GM10847 (cell line): Measurements from ENCODE around the gene SERINC2.

Experiments used
- POLR2A ChIP-seq: IDR thresholded peaks from 2 replicates; pipeline ENCODE4 v1.6.1; 2011; ENCODE audit not compliant: insufficient read length; ENCODE audit errors: extremely low read depth

SERINC2 gene

DNA sequence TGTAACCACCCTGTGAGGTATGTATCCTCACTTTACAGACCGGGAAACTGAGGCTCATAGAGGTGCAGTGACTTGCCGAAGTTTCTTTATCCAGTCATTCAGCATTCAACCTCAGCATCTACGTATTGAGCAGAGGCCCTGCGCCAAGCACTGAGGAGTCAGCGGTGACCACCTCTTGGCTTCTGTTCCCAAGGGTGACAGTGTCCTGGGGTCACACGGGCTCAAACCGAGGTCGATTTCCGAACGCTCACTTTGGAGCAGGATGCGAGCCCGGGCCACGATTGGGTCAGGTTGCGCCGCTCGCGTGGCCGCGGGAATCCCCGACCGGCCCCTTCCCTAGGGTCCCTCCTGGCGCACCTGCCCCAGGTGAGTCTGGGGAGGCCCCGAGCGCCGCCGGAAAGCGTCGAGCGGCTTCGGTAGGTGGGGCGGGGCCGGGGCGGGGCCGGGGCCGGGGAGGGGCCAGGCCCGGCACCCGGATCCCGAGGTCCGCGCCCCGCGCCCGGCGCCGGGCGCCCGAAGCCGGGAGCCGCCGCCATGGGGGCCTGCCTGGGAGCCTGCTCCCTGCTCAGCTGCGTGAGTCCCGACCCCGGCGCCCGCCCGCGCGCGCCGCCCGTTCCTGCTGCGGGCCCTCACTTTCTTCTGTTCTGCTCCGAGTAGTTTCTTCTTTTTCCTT, at the start of gene SERINC2:
Gene SERINC2 (plus strand): TSS at position 482 of the 673 bp plus-strand sequence. CDS start 53 bp downstream, at position 535.
- TF ChIP-seq POLR2A: no peak

DNA sequence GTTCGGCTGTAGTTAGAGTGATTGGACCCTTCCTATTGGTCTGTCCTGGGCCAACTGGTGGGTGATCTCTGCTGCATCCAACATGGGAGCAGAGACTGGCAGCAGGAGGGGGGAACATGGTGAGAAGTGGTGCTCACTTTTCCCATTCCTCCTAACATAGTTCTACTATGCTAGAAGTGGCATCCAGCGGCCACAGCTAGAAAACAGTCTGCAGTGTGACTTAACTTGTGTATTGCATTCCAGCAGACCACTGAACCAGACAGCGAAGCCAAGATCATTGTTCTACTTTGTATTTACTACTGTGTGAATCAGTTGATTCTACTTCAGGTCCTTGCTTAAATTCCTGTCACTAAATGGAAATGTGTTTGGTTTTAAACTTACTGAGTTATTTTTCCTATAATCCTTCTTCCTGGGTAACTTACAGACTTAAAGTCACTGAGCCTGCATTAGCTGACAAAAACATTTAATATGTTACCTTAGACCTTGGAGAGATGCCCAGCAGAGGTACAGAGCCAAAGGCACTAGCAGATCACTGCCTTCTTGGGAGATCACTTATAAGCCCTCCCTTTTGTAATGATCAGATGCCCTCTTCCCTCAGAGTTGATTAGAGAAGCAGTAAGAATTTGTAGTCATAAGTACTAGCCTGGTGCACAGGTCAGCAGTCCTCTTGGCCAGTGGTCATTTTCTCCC, 48.3 kb upstream of the SERINC2 start:
- TF ChIP-seq POLR2A: no peak

DNA sequence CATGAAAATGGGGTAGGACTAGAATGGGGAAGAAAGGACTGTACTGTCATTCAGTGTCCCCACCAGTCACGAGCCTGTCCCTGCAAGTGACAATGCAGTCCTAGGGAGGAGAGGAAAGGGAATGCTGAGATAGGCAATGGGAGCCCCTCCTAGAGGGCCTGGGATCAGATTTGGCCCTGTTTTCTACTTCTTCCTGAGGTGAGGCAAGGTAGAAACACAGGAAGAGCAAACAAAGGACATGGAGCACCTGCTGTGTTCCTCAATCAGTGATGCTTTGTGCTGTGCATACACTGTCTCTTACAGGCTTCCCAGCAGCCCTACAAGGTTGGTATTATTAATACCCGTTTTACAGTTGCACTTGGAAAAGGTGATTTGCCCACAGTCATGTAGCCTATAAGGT, 46.2 kb upstream of the SERINC2 start:
- no peak for TF ChIP-seq POLR2A

DNA sequence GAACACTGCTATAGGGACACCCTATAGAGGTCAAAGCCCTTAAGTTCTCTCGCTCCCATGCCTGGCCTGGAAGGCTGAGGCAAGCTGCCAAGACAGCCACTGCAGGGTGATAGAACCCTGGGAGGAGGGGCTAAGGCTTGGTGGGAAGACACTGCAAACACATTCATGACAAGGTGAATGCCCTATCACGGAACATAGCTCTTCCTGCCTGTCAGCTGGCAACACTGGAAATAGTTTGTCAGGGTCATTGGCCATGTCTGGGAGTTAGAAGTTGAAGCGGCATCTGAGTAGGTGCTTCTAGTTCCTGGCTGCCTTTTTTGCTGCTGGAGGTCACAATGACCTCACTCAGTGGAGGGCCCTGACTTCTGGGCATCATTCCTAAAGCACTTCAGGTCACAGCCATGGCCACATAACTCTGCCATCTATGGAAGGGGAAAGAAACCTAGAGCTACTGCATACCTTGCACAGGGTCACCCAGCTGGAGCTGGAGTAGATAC, 44.4 kb upstream of the SERINC2 start:
- TF ChIP-seq POLR2A: no peak

DNA sequence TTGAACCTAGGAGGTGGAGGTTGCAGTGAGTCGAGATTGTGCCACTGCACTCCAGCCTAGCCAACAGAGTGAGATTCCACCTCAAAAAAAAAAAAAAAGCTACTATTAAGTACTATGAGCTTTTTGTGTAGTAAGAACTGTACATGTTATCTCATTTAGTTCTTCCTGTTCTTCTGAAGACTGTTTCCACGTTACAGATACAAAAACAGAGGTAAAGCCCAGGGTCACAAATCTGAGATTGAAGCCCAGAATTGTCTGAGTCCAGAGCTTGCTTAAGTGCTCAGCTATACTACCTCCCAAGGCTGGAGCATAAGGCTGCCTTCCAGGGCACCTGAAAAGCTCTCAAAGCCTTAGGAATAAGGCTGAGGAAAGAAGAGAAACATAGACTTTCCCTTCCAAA, 43.0 kb upstream of the SERINC2 start:
- no peak for TF ChIP-seq POLR2A

DNA sequence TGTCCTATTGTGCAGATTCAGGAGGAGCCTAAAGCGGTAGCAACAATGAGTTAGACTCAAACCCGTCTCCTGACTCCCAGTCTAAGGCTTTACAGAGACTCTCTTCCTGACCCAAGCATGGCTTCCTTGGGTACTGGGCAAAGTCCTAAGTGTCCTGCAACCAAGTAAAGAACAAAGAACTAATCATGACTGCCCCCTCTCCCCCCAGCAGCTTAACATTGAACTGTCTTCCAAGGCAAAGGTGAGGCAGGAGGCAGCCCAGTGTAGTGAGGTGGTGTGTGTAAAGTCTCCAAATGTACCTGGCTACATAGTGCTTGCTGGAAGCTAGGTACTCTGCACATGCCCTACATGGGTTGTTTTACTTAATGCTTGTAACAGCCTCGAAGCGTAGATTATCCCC, 42.4 kb upstream of the SERINC2 start:
- TF ChIP-seq POLR2A: no peak

DNA sequence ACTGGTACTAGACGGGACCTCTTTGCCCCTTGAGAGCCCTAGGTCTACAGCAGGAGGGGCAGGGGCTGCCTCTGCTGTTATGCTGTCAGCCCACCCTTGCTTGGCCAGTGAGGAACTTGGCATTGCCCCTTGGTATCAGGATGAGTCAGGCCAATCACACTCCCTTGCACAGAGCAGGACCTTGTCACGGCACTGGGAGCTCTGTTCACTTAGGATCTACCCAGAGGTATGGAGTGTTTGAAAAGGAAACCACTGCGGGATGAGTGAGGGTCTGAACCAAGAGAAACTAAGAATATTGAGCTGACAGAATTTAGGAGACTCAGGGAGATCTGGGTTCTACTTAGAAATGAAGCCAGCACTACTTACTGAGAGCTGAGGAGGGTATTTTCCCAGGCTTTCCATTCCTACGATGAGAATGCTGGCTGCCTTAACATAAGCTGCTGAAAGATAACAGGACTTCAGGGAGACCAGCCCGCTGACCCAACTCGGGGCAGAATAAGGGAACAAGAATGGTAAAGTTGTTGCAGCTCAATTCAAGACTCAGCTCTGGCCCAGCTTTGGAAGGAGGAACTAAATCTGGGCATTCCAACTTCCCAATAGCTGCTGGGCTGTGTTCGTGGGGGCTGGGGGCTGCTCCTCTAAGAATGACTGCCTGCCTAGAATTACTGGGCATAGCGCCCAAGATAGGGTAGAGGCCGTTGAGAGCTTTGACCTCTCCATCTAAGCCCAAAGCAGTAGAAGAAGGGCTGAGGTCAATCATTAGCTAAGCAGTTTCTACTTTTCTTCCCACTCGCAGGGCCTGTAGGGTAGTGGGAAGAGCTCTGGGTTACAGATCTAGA, 41.7 kb upstream of the SERINC2 start:
- TF ChIP-seq POLR2A: no peak

DNA sequence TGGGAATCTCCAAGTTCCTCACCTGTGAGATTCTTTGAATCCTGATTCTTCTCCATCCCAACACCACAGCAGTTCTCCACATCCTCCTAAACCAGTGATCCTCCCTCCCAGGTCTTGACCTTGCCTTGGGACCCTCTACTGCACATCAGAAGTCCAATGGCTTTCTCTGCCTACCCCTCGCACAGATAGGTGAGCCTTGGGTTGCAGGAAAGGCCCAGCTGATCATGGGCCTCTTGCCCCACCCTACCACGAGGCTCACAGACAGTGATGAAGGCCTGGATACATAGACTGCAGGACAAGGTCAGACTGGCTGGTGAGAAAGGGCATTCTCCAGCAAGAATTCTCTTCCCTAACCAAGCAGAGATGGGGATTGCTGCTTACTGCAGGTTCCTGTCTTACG, 41.0 kb upstream of the SERINC2 start:
- no peak for TF ChIP-seq POLR2A

DNA sequence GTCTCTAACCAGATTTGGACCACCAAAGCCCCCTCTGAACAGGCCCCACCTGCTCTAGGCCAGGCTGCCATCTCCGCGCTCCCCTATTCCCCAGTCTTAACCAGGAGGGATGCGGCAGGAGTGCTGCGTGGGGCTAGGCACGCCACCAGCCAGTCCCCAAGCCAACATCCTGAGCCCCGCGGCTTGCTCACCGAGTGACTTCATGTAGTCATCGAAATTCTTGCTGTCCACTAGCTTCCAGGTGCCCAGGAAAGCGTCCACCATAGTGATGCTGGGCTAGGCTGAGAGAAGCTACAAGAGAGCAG, 40.3 kb upstream of the SERINC2 start:
- TF ChIP-seq POLR2A: no peak

DNA sequence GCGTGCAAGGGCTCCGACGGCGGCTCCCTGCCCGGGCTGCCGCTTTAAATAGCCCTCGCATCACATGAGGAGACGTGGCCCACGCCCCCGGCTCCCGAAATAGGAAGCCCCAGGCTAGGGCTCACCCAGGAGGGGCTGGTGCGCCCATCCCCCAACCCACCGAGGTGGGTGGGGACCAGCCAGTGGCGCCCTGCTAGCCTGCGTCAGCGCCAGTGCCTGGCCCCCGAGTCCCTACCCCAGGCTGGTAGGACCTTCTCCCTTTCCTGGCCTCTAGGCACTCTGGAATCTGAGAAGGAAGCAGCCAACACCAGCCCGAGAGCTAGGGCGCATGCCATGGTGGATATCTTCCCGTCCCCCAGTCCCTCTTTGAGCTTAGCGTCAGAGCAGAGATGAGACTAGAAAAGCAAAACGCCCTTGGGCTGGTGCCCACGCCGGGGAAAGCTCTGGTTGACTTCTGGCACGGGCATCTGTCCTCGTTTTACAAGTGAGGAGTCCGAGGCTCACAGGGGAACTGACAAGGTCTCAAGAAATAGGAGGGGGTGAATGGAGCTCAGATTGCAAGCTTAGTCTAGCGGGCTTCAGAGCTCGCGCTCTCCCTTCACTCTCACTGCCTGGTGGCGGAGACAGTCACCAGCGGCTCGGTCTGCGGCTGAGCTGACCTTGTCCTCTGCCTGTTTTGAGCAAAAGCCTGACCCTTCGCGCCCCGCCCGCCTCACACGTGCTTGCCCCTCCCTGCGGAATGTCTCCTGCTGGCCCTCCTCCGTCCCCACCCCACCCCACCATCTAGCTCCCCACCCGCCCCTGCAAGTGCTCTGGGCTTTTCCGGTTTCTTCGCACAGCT, 39.7 kb upstream of the SERINC2 start, which contains the start of gene FABP3:
Gene FABP3 (minus strand): TSS at position 21 of the 841 bp plus-strand sequence. CDS start 62 bp downstream, outside the sequence.
- TF ChIP-seq POLR2A: no peak

DNA sequence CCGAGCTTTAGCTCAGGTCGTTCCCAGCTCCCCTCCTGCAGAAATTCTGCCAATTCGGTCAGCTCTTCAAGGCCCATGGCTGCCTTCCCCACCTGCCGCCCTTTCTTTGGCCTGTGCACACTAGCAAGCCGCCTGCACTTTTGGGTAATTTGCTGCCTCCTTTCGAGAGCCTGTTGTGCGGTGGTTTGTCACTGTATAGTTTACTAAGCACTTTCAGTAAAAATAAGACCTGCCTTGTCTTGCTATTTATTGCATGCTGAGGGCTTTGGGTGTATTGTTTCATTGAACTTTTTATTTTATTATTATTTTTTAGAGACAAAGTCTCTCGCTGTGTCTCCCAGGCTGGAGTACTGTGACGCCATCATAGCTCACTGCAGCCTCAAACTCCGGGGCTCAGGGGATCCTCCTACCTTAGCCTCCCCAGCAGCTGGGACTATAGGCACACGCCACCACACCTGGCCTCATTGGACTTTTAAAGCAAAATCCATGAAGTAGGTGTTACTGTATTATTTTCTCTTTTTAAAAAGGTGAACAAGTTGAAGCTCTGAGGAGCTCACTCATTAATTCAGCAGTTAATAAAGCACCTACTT, 39.0 kb upstream of the SERINC2 start:
- TF ChIP-seq POLR2A: no peak

DNA sequence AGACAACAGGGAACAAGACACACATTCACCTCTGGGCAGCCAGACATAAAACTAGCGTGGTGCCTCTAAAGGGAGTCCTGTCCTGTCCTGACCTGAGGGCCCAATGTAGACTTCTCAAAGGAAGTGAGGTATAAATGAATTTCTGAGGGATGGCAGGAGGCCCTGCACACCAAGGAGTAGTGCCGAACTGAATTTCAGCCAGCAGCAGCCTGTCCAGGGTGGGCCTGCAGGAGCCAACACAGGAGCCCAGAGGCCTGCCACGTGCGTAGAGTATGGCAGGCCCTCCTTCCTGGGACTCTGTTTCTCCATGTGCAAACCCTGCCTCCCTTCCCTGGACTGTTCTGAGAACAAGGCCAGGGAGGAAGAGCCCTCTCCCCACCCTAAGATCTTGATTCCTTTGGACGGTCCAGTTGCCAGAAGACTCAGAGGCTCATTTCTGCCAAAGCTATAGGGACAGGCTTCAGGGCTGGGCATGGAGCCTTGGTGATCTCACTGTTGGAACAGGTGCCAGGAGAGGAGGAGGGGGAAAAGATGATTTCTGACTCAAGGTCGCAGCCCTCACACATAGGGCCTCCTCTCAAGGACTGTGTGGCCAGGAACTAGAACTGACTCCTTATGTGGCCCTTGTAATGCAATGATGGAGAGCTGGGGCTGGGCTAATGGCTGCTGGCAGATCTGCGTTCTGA, 38.4 kb upstream of the SERINC2 start:
- TF ChIP-seq POLR2A: no peak

DNA sequence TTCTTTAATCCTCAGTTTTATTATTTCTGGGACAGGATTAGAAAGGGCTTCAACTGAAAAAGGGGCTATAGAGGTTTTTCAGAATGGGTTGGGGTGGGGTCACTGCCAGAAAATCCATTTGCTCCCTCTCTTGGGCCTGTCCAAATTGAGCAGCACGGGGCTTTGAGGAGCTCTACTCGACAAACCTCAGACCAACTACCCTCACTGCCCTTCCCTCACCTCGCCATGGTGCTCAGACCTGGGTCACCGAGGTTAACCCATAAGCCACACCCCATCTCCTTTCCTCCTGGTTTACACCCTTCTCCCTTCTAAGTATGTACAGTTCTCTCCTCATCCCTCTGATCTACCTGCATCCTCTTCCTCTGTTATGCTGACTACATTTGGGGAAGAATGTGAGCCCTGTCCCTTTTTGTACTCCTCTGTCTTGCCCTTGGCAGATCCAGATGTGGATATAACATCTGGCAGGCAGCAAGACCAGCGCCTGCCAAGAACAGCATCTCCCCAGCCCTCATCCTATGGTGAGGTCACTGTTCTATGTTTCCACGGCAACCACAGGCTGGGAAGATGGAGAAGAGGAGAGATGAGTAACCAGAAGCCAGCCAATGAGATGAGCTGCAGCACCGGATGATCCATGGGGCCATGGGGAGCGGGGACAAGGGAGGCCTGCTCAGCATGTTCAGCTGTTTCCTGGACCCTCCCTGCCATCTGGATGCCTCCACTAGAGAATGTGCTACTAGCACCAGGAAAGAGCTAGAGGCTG, 36.5 kb upstream of the SERINC2 start:
- TF ChIP-seq POLR2A: no peak
